ENCODE data around the gene ARFIP2. TPM values are rescaled to one million over a fixed set of nuclear protein-coding genes. Genes with fewer than 3 reads are reported as not detected.

ARFIP2 gene
- polyA plus RNA-seq, 1 donor (not counting 4 experiments of a cell fraction or from before 2014, with no cell fraction given) = 66.3 TPM

DNA sequence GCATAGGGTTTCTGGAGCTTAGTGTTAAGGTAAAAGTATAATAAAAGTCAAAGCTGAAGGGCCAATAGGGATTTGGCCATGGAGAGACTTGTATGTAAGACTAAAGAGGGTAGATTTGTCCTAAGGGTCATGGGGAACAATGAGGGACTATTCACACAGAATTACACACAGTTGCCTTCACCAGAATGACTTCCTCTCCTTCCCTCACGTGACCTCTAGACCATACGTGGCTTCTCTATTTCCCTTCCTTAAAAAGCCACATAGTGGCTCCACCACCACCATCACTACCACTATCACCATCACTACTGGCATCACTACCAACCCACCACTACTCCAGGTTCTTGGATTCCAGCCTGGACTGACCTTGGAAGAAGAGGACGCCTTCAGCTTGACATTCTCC, 43.1 kb downstream of the ARFIP2 start:
- Histone ChIP-seq H3K4me2 (ENCODE audit: control insufficient read depth, extremely low read depth, insufficient read depth, low read depth, low read length) (no peak overlapping the region), H3K27me3 (ENCODE audit: control insufficient read depth, extremely low read depth, insufficient read depth, low read length) (no peaks in the 10 kb centered on the region), H3K27ac (ENCODE audit: control insufficient read depth, insufficient read depth, low read length) (no peak overlapping the region), H2AFZ (ENCODE audit: control insufficient read depth, low read length) (no peak overlapping the region), H3K9ac (ENCODE audit: control insufficient read depth, extremely low read depth, insufficient read depth, low read length) (no peak overlapping the region), H3K4me3 (ENCODE audit: control insufficient read depth in 2 of 3, extremely low read depth in 1 of 3, insufficient read depth in 2 of 3, low read depth in 1 of 3, low read length in 3 of 3) (no peak overlapping the region), H3K79me2 (ENCODE audit: control insufficient read depth, insufficient read depth, low read length) (no peaks in the 10 kb centered on the region), H3K36me3 (ENCODE audit: control insufficient read depth in 2 of 2, extremely low read depth in 1 of 2, insufficient read depth in 2 of 2, low read length in 2 of 2) (no peaks in the 10 kb centered on the region), H4K20me1 (ENCODE audit: control insufficient read depth, extremely low read depth, insufficient read depth, low read length) (no peaks in the 10 kb centered on the region), H3K9me1 (ENCODE audit: control insufficient read depth, extremely low read depth, insufficient read depth, low read length) (no peaks in the 10 kb centered on the region), H3K4me1 (ENCODE audit: control insufficient read depth, extremely low read depth, insufficient read depth, low read length) (no peaks in the 10 kb centered on the region), H3K9me3 (ENCODE audit: control insufficient read depth, low read depth, low read length) (no peaks in the 10 kb centered on the region)
- no peak for FAIRE-seq
- no peak for DNase-seq (ENCODE audit: low read depth, low spot score)
- dilution Hi-C loops (cut with MboI; ENCODE audit: extremely low pct_ligation_motif_present, low sequenced_read_pairs) = no loop called here
- TF ChIP-seq, protein P1, sequence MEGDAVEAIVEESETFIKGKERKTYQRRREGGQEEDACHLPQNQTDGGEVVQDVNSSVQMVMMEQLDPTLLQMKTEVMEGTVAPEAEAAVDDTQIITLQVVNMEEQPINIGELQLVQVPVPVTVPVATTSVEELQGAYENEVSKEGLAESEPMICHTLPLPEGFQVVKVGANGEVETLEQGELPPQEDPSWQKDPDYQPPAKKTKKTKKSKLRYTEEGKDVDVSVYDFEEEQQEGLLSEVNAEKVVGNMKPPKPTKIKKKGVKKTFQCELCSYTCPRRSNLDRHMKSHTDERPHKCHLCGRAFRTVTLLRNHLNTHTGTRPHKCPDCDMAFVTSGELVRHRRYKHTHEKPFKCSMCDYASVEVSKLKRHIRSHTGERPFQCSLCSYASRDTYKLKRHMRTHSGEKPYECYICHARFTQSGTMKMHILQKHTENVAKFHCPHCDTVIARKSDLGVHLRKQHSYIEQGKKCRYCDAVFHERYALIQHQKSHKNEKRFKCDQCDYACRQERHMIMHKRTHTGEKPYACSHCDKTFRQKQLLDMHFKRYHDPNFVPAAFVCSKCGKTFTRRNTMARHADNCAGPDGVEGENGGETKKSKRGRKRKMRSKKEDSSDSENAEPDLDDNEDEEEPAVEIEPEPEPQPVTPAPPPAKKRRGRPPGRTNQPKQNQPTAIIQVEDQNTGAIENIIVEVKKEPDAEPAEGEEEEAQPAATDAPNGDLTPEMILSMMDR (optimal IDR thresholded peaks at IDR 0.05 in 1 of 3, IDR thresholded peaks at IDR 0.05 in 1 of 3, conservative IDR thresholded peaks at IDR 0.05 in 1 of 3; ENCODE audit: extremely low read depth in 1 of 3, insufficient read depth in 2 of 3, low read length in 3 of 3) = no peak
- no peak for TF ChIP-seq EZH2 (IDR thresholded peaks at IDR 0.05; ENCODE audit: low read length)

DNA sequence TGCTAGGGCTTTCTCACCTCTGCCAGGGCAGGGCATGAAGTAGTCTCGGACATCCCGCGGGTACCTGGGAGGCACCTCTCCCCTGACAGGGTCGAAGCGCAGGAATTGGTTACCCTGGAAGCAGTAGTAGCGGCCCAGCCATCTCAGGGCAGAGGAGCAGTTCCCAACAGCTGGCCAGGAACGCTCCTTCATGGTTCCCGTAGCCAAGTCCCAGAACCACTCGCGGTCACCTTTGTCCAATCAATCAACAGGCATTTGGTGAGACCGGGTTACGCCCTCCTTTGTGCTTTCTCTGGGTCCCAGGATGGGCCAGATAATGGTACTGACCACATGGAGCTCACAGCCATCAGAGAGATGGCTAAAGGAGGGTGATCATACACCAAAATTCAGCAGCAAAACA, 43.7 kb downstream of the ARFIP2 start:
- H3K4me2 ChIP-seq (ENCODE audit: control insufficient read depth, extremely low read depth, insufficient read depth, low read depth, low read length) = no peak overlapping the region
- dilution Hi-C loops (cut with MboI; ENCODE audit: extremely low pct_ligation_motif_present, low sequenced_read_pairs) = no loop called here
- no peak overlapping the region for H3K9ac ChIP-seq (ENCODE audit: control insufficient read depth, extremely low read depth, insufficient read depth, low read length)
- H3K27ac ChIP-seq (ENCODE audit: control insufficient read depth, insufficient read depth, low read length) = no peak overlapping the region
- no peaks in the 10 kb centered on the region for H4K20me1 ChIP-seq (ENCODE audit: control insufficient read depth, extremely low read depth, insufficient read depth, low read length)
- H3K9me3 ChIP-seq (ENCODE audit: control insufficient read depth, low read depth, low read length) = no peaks in the 10 kb centered on the region
- H2AFZ ChIP-seq (ENCODE audit: control insufficient read depth, low read length) = no peak overlapping the region
- no peaks in the 10 kb centered on the region for H3K27me3 ChIP-seq (ENCODE audit: control insufficient read depth, extremely low read depth, insufficient read depth, low read length)
- H3K4me3 ChIP-seq (ENCODE audit: control insufficient read depth in 2 of 3, extremely low read depth in 1 of 3, insufficient read depth in 2 of 3, low read depth in 1 of 3, low read length in 3 of 3) = no peak overlapping the region
- H3K79me2 ChIP-seq (ENCODE audit: control insufficient read depth, insufficient read depth, low read length) = no peaks in the 10 kb centered on the region
- H3K36me3 ChIP-seq (ENCODE audit: control insufficient read depth in 2 of 2, extremely low read depth in 1 of 2, insufficient read depth in 2 of 2, low read length in 2 of 2) = no peaks in the 10 kb centered on the region
- DNase-seq (ENCODE audit: low read depth, low spot score) (no peak), FAIRE-seq (no peak)
- H3K9me1 ChIP-seq (ENCODE audit: control insufficient read depth, extremely low read depth, insufficient read depth, low read length) = no peaks in the 10 kb centered on the region
- TF ChIP-seq, protein P1 (optimal IDR thresholded peaks at IDR 0.05 in 1 of 3, IDR thresholded peaks at IDR 0.05 in 1 of 3, conservative IDR thresholded peaks at IDR 0.05 in 1 of 3; ENCODE audit: extremely low read depth in 1 of 3, insufficient read depth in 2 of 3, low read length in 3 of 3) = no peak
- no peak for TF ChIP-seq EZH2 (IDR thresholded peaks at IDR 0.05; ENCODE audit: low read length)
- H3K4me1 ChIP-seq (ENCODE audit: control insufficient read depth, extremely low read depth, insufficient read depth, low read length) = no peaks in the 10 kb centered on the region

All from keratinocyte (primary cell).